Measurements from ENCODE around the gene EGR4.

- TF ChIP-seq CTCF (IDR thresholded peaks at IDR 0.05; ENCODE audit: low read depth, low read length) (no peak), POLR2A (IDR thresholded peaks at IDR 0.05; ENCODE audit: extremely low read depth, insufficient read length) (peak; percentile 69), MYC (IDR thresholded peaks at IDR 0.05; ENCODE audit: low read depth, low read length) (peak; percentile 98)
Measured at GRCh38 chr2:73285159-73285739, 8.1 kb downstream of the EGR4 start.
